HAP-1 (cell line): ENCODE results near the gene TTLL12.

Experiments
- DNase-seq, 2 experiments: peaks; one replicate each; pipeline ENCODE4 v3.0.0-alpha.2; 2016 to 2020; ENCODE audit warnings: low spot score in 2 of 2
- H3K27me3 ChIP-seq: fragments of 250-450 bp; sonication (Bioruptor Pico); 2 replicates; pipeline ENCODE4 v1.5.1; 2020; ENCODE audit warnings: low read depth, mild to moderate bottlenecking, moderate library complexity
- H3K36me3 ChIP-seq: fragments of 250-450 bp; sonication (Bioruptor Pico); replicated peaks from 2 replicates; pipeline ENCODE4 v1.5.1; 2020; ENCODE audit warnings: mild to moderate bottlenecking
- H3K4me1 ChIP-seq: fragments of 250-450 bp; sonication (Bioruptor Pico); 2 replicates; pipeline ENCODE4 v1.5.1; 2020; ENCODE audit warnings: mild to moderate bottlenecking
- H3K4me3 ChIP-seq: fragments of 250-450 bp; sonication (Bioruptor Pico); 2 replicates; pipeline ENCODE4 v1.5.1; 2020; ENCODE audit warnings: mild to moderate bottlenecking, moderate library complexity
- H3K9me3 ChIP-seq: fragments of 250-450 bp; sonication (Bioruptor Pico); 2 replicates; pipeline ENCODE4 v1.5.1; 2020; ENCODE audit warnings: mild to moderate bottlenecking, moderate library complexity
- in situ Hi-C: fragments of 300-500 bp; cut with MboI; formaldehyde crosslinking; loops from 3 replicates; pipeline ENCODE4 v1.14.3; 2020; ENCODE audit warnings: low sequenced_read_pairs, inconsistent platforms, mixed read lengths

The TTLL12 gene

DNA sequence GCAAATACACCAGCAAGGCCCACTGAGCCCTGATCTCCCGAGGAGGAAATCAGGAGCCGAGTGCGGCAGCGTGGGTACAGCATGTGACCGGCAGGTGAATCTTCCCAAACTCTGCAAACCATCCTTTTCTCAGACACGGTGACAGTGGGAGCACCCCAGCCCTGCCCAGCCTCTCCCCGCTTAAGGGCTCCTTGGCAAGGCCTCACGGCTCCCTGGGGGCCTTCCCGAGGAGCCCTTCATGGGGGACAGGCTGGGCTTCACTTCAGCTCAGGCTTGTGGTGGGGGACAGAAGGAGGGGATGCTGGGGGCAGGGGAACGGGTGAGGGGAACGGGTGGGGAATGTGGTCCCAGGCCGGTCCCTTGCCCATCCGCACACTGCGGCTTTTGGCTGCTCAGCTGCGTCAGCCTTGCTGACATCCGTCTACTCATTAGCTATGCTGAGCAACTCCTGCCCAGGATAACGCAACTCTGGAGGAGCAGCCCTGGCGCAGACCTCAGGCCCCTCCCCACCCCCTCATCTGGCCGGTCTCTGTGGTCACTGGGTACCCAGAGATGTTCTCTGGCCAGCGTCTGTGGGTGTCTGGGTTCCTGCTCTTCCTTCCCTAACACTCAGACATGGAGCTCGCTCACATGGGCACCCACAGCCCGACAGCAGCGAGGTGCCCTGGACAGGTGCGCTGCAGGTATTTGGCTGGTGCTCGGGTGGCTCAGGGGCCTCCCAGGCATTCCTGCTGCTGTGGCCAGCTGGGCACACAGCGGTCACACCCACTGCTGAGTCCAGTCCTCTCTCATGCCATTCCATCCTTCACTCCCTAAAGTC, 22.0 kb upstream of the TTLL12 start:
- DNase-seq: no peak
- in situ Hi-C loops: no loop called here
- H3K9me3 ChIP-seq: no peaks in the 10 kb centered on the region
- H3K4me3 ChIP-seq: no peak overlapping the region
- no peaks in the 10 kb centered on the region for H3K36me3 ChIP-seq
- no peaks in the 10 kb centered on the region for H3K27me3 ChIP-seq
- H3K4me1 ChIP-seq: no peaks in the 10 kb centered on the region

DNA sequence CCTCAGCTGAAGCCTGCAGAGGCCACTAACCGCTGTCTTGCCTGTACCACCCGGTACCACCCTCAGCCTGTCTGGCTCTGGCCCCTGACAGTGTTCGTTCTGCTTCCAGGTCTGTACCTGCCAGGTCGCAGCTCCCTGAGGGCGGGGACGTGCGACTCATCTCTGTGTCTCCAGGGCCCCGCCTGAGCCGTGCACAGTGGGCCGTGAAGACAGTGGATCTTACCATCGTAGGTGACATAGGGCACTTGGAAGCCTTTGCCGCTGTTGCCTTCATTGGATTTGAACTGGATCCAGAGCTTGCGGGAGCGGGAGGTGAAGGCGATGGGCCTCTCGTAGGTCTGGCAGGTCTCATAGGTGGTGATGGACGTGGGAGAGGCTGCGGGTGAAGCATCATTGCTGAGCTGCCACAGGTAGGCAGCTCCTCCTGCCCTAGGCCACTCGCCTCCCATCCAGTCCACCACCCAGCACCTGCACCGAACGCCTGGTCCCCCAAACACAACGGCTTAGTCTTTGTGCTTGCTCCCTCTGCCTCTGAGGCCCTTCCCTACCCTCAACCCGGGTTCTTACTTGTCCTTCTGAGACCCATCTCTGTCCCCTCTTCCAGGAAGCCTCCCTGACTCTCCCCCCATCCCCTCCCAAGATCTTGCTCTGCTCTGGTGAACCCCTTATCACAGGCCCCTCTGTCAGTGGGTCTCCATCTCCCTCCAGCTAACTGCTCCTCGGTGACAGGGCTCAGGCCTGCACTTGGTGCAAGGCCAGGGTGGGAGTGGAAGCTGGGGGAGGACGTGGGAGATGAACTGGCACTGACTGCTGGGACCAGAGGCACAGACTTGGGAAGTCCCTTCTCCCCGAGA, 21.1 kb upstream of the TTLL12 start:
- in situ Hi-C loops: no loop called here
- no peaks in the 10 kb centered on the region for H3K4me1 ChIP-seq

DNA sequence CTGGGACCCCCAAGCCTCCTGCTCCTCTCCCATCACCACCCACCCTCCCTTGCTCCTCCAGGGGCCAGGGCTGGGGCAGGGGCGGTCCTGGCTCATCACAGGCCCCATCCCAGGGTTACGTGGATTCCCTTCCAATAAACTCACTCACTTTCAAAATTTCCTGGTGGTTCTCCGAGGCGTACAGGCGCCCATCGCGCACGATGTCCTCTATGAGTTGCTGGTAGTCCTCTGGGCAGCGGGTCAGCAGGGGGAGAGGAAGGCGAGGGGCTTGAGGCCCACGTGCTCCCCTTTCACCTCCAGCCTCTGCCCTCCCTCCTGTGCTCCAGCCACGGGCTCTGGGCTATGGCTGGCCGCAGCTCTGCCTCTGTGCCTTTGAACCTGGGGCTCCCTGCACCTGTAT, 20.5 kb upstream of the TTLL12 start:
- Histone ChIP-seq H3K36me3 (no peaks in the 10 kb centered on the region), H3K9me3 (no peaks in the 10 kb centered on the region), H3K4me1 (no peaks in the 10 kb centered on the region), H3K27me3 (no peaks in the 10 kb centered on the region), H3K4me3 (no peak overlapping the region)
- in situ Hi-C loops: no loop called here
- DNase-seq: no peak

More for the DNA sequence above, 21.1 kb upstream of the TTLL12 start:
- Histone ChIP-seq H3K27me3 (no peaks in the 10 kb centered on the region), H3K36me3 (no peaks in the 10 kb centered on the region), H3K9me3 (no peaks in the 10 kb centered on the region), H3K4me3 (no peak overlapping the region)
- DNase-seq: no peak

DNA sequence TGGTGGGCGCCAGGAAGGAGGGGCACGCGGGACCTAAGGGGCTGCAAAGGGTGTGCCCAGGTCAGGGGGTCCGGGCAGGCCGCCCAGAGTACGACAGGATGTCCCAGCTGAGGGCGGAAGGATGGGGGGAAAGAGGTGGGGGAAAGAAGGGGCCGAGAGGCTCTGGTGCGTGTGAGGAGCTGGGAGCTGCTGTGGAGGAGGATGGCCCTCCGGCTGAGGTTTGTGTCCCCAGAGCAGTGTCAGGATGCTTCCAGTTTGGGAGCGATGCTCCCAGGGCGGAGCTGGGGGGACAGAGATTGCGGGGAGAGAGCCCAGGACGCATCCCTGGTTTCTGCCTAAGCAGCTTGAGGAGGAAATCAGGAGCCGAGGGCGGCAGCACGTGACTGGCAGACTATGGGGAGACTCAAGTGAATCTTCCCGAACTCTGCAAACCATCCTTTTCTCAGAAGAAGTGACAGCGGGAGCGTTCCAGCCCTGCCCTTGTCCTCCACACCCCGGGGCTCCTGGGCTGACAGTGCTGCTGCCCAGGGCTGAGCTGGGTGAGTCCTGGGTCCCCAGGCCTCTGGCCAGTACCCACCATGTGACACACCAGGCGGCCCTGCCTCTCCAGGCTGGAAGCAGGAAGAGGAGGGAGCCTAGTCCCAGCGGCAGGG, 19.7 kb upstream of the TTLL12 start:
- in situ Hi-C loops: no loop called here
- Histone ChIP-seq H3K4me1 (no peaks in the 10 kb centered on the region), H3K27me3 (no peaks in the 10 kb centered on the region), H3K36me3 (no peaks in the 10 kb centered on the region), H3K9me3 (no peaks in the 10 kb centered on the region), H3K4me3 (no peak overlapping the region)
- no peak for DNase-seq

DNA sequence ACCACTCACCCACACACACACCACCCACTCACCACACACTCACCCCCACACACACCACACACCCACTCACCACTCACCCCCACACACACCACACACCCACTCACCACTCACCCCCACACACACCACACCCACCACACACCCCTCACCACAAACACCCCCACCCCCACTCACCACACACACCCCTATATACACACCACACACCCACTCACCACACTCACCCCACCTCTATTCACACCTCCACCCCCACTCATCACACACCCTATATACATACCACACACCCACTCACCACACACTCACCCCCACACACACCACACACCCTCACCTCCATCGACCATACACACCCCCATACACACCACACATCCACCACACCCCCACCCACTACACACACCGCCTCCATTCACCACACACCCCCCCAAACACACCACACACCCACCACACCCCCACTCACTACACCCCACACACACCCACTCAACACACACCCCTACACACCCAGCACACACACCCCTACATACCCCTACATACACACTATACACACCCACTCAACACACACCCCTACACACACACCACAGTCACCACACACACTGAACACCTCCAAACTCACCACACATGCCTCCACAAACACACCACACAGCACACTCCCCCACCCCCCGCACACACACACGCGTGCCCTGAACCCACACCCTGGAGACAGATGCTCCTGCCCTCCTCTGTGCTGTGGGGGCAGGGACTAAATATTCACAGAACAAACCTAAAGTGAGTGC, 19.0 kb upstream of the TTLL12 start:
- no peak for DNase-seq
- H3K4me1 ChIP-seq: no peaks in the 10 kb centered on the region
- no peaks in the 10 kb centered on the region for H3K36me3 ChIP-seq
- no peaks in the 10 kb centered on the region for H3K27me3 ChIP-seq
- in situ Hi-C loops: no loop called here
- H3K9me3 ChIP-seq: no peaks in the 10 kb centered on the region
- H3K4me3 ChIP-seq: no peak overlapping the region

DNA sequence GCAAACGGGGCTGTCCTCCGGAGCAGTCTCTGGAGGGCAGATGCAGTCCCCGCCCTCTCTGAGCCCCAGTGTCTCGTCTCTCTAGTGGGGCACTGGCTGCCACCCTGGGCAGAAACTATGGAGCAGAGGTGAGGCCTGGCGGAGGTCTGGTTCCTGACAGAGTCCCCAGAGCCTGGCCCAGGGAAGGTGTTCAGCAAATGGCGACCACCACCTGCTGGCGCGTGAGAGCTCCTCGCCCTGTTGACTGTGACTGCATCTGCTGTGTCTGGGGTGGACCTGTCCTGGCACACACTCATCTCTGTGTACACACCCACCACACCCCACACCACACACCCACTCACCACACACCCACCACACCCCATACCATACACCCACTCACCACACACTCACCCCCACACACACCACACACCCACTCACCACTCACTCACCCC, 18.3 kb upstream of the TTLL12 start:
- in situ Hi-C loops: no loop called here
- DNase-seq: no peak
- Histone ChIP-seq H3K36me3 (no peaks in the 10 kb centered on the region), H3K9me3 (no peaks in the 10 kb centered on the region), H3K27me3 (no peaks in the 10 kb centered on the region), H3K4me1 (no peaks in the 10 kb centered on the region), H3K4me3 (no peak overlapping the region)

DNA sequence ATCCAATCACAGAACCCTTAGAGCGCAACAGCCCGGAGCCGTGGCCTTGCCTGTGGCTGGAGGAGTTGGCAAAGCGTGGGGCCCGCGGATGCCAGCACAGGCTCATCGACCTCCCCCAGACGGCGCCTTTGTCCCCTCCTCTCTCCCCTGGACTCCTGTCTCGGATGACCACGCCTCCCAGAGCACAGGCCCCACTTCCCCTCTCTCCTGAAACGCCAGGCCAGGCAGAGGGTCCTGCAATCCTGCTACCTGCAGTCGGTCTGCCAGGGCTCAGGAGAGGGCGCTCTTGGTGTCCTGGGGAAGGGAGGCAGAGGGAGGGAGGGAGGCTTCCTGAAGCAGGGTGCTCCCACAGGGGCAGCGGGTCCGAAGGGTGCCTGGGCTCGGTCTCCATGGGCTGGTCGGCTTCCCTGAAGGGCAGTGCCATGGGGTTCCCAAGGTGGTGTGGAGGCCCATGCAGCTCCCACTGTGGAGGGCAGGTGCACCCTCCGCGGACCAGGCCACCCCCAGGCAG, 16.6 kb upstream of the TTLL12 start:
- no peaks in the 10 kb centered on the region for H3K36me3 ChIP-seq
- no peak overlapping the region for H3K4me3 ChIP-seq
- no peak for DNase-seq
- in situ Hi-C loops: no loop called here
- H3K27me3 ChIP-seq: no peaks in the 10 kb centered on the region
- no peaks in the 10 kb centered on the region for H3K4me1 ChIP-seq
- H3K9me3 ChIP-seq: no peaks in the 10 kb centered on the region

DNA sequence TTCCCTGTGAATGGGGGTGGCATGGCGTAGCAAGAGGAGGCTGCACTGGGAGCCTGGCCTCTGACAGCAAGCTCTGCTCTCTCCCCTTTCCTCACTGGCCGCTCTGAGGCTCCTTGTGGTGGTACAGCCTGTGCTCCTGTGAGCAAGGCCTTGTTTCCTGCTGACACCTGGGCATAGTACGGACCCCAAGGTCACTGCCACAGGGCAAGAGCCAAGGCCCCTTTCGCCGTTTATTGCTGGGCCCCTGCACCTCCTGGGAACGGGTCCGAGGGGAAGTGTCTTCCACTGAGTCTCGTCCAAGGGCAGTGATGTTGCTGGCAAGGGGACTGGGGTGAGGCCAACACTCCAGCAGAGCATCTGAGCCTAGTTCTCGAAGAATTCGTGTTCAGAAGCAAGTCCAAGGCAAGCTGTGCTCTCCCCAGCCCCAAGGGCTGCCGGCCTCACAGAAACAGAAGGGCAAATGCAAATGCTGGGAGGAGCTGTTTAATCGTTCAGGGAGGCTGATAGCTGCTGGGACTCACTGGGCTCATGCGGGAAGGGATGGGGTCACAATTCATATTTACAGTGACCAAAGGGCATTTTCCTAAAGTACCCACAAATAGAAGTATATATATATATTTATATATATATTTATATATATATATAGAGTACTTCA, 15.9 kb upstream of the TTLL12 start:
- in situ Hi-C loops: no loop called here
- Histone ChIP-seq H3K4me3 (no peak overlapping the region), H3K4me1 (no peaks in the 10 kb centered on the region), H3K36me3 (no peaks in the 10 kb centered on the region), H3K9me3 (no peaks in the 10 kb centered on the region), H3K27me3 (no peaks in the 10 kb centered on the region)
- no peak for DNase-seq

DNA sequence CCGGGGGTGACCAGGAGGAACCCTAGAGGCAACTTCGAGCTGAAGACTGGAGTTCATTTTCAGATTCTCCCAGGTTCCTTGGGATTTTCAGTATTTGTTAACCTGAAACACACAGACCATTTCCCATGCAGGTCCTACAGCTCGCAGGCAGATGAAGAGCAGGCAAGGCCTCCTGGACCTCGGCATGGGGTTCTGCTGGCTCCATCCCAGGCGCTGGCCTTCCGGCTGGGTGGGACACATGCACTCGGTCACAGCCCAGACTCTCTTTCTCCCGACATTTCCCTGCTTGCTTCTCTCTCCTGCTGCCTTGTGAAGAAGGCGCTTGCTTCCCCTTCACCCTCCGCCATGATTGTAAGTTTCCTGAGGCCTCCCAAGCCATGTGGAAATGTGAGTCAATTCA, 15.4 kb upstream of the TTLL12 start:
- Histone ChIP-seq H3K9me3 (no peaks in the 10 kb centered on the region), H3K36me3 (no peaks in the 10 kb centered on the region), H3K4me1 (no peaks in the 10 kb centered on the region), H3K4me3 (no peak overlapping the region), H3K27me3 (no peaks in the 10 kb centered on the region)
- no peak for DNase-seq
- in situ Hi-C loops: no loop called here

DNA sequence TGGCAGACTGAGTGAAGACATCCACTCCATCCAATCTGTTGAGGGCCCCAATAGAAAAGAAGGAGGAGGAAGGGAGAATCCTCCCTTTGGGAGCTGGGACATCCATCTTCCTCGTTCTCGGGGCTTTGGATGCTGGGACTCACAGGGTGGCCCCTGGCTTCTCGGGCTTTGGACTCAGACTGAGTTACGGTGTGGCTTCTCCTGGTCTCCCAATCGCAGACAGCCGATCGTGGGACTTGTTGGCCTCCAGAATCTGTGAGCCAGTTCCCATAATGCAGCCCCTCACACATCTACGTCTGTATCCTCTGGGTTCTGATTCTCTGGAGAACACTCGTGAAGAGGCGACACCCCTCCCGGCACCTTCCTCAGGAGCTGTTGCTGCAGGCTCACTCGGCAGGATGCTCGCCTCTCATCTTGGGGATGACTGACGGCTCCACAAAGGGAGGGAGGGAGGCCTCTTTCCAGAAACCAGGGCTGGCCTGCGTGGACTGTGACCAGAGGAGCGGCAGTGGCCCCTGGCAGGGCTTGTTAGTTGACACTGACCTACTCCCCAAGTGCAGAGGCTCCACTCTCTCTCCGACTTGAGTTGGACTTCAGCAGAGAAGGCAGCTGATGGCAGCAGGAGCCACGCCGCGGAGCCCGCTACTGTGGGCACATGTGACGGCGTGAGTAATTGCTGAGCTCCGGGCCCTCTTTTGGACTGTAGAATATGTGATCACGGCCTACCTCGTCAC, 14.7 kb upstream of the TTLL12 start:
- H3K4me3 ChIP-seq: no peak overlapping the region
- no peaks in the 10 kb centered on the region for H3K4me1 ChIP-seq
- DNase-seq: no peak
- in situ Hi-C loops: no loop called here
- no peaks in the 10 kb centered on the region for H3K9me3 ChIP-seq
- H3K36me3 ChIP-seq: no peaks in the 10 kb centered on the region
- H3K27me3 ChIP-seq: no peaks in the 10 kb centered on the region

DNA sequence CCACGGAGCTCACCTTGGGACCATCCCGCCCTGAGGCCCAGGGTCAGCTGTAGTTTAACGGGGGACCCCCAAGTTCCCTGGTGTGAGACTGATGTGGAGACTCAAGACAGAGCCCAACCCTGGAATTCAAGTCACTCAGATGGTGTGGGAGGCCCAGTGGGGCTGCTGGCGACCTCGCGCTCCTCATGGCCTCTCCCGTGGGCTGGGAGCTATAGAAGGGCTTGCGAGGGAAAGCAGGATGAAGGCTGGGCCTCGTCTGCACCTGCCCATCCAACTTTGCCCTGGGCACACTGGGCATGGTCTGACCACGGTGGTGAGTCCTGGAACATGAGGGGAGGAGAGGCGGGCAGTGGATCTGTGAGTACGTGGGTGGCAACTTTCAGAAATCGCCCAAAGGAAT, 13.6 kb upstream of the TTLL12 start:
- no peak for DNase-seq
- H3K4me1 ChIP-seq: no peaks in the 10 kb centered on the region
- H3K9me3 ChIP-seq: no peaks in the 10 kb centered on the region
- H3K36me3 ChIP-seq: no peaks in the 10 kb centered on the region
- in situ Hi-C loops: no loop called here
- H3K27me3 ChIP-seq: no peaks in the 10 kb centered on the region
- no peak overlapping the region for H3K4me3 ChIP-seq

DNA sequence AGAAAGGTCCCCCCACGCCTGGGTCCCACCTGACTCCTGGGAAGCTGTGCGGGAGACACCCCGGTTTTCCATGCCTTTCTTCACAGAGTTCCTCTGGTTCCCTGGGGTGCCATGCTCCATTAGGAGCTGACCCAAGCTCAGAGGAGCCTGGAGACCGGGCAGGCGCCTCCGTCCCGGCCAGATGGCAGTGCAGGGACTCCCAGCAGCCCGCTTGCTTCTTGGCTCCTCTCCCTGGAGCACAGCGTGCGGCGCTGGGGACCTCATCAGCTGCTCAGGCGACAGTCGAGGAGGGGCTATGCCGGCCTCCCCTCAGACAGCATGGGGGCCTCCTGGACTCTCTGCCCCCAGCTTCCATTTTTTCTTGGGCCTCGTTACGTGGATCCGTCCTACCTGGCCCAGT, 13.1 kb upstream of the TTLL12 start:
- H3K27me3 ChIP-seq: no peaks in the 10 kb centered on the region
- in situ Hi-C loops: no loop called here
- H3K4me1 ChIP-seq: no peaks in the 10 kb centered on the region

More for the DNA sequence above, 13.1 kb upstream of the TTLL12 start:
- no peaks in the 10 kb centered on the region for H3K9me3 ChIP-seq
- DNase-seq: no peak
- H3K36me3 ChIP-seq: no peaks in the 10 kb centered on the region
- no peak overlapping the region for H3K4me3 ChIP-seq
